ENCODE measurements around the gene PAX6. TPM values are rescaled to one million over a fixed set of nuclear protein-coding genes. Genes with fewer than 3 reads are reported as not detected.

PAX6 gene
- total RNA-seq, 1 experiment from 2014 or later, result 0.49 TPM

GRCh38 chr11:31850365-31850764 lies 39.2 kb upstream of the PAX6 start:
- POLR2A ChIA-PET, result interaction anchor here (0.7 kb wide), 1 partner anchor 1798 kb away, joined by 3 read pairs; no protein-coding TSS in a partner anchor
- no peaks in the 10 kb centered on the region for H3K27me3 ChIP-seq (ENCODE audit: control insufficient read depth, insufficient read depth, low read length)
- TF ChIP-seq POLR2AphosphoS5 (IDR thresholded peaks at IDR 0.05; ENCODE audit: low read depth, low read length) (no peak), REST (IDR thresholded peaks at IDR 0.05; ENCODE audit: insufficient read depth in 1 of 2, low read depth in 2 of 2, low read length in 1 of 2) (no peak), CTCF (IDR thresholded peaks at IDR 0.05) (no peak), TCF7L2 (IDR thresholded peaks at IDR 0.05; ENCODE audit: low read depth, low read length) (no peak), SIN3A (IDR thresholded peaks at IDR 0.05; ENCODE audit: borderline replicate concordance, insufficient read depth, low read depth, low read length) (no peak)
- intact Hi-C loops (cut with micrococcal nuclease; ENCODE audit: unreplicated experiment) (no loop called here), in situ Hi-C loops (cut with HindIII; ENCODE audit: low pct_unique_long_range_greater_than_20kb, low sequenced_read_pairs) (no loop called here)
- ATAC-seq, result no peak
- DNase-seq (ENCODE audit: low read depth, low spot score), result no peak
- CTCF ChIA-PET, result interaction anchor here (0.7 kb wide), 1 partner anchor 313 kb away, joined by 4 read pairs; no protein-coding TSS in a partner anchor
- no peaks in the 10 kb centered on the region for H3K36me3 ChIP-seq (ENCODE audit: control insufficient read depth, insufficient read depth, low read length)
- H3K27ac ChIP-seq (ENCODE audit: low read length), result no peak overlapping the region
- no peak overlapping the region for H3K4me3 ChIP-seq (ENCODE audit: low read depth in 2 of 2, low read length in 2 of 2)
- H3K4me1 ChIP-seq (ENCODE audit: control insufficient read depth, insufficient read depth, low read length), result no peaks in the 10 kb centered on the region
- H3K9me3 ChIP-seq (ENCODE audit: control insufficient read depth, insufficient read depth, low read depth, low read length), result no peaks in the 10 kb centered on the region
- BruUV-seq (replicated peaks), result no TSS peak

GRCh38 chr11:31847761-31848160 lies 36.6 kb upstream of the PAX6 start:
- no peak for TF ChIP-seq SIN3A (IDR thresholded peaks at IDR 0.05; ENCODE audit: borderline replicate concordance, insufficient read depth, low read depth, low read length)
- TF ChIP-seq REST (IDR thresholded peaks at IDR 0.05; ENCODE audit: insufficient read depth in 1 of 2, low read depth in 2 of 2, low read length in 1 of 2), result no peak
- TF ChIP-seq POLR2AphosphoS5 (IDR thresholded peaks at IDR 0.05; ENCODE audit: low read depth, low read length), result no peak
- no peak for TF ChIP-seq TCF7L2 (IDR thresholded peaks at IDR 0.05; ENCODE audit: low read depth, low read length)
- H3K36me3 ChIP-seq (ENCODE audit: control insufficient read depth, insufficient read depth, low read length), result no peaks in the 10 kb centered on the region
- ATAC-seq, result no peak
- no peak overlapping the region for H3K27ac ChIP-seq (ENCODE audit: low read length)
- BruUV-seq (replicated peaks), result no TSS peak
- ChIA-PET CTCF (no interaction called here), POLR2A (no interaction called here)
- H3K4me3 ChIP-seq (ENCODE audit: low read depth in 2 of 2, low read length in 2 of 2), result no peak overlapping the region
- H3K27me3 ChIP-seq (ENCODE audit: control insufficient read depth, insufficient read depth, low read length), result no peaks in the 10 kb centered on the region
- no peaks in the 10 kb centered on the region for H3K9me3 ChIP-seq (ENCODE audit: control insufficient read depth, insufficient read depth, low read depth, low read length)
- in situ Hi-C loops (cut with HindIII; ENCODE audit: low pct_unique_long_range_greater_than_20kb, low sequenced_read_pairs) (no loop called here), intact Hi-C loops (cut with micrococcal nuclease; ENCODE audit: unreplicated experiment) (no loop called here)
- no peaks in the 10 kb centered on the region for H3K4me1 ChIP-seq (ENCODE audit: control insufficient read depth, insufficient read depth, low read length)
- DNase-seq (ENCODE audit: low read depth, low spot score), result no peak
